Naive thymus-derived CD4-positive, alpha-beta T cell (primary cell): Measurements from ENCODE around the gene TMEM247. TPM values are rescaled to one million over a fixed set of nuclear protein-coding genes. Genes with fewer than 3 reads are reported as not detected.

Experiments used
- ATAC-seq: fragments of 150-1000 bp; cut with Tn5 transposase; 2 replicates; pipeline ENCODE4 v1.10.0; 2021; ENCODE audit warnings: mild to moderate bottlenecking, moderate library complexity
- CTCF ChIA-PET: fragments of 350-600 bp; sonication (Branson Sonifier 250); formaldehyde crosslinking; loops from one replicate; lab custom pipeline; 2021; ENCODE audit warnings: antibody characterized with exemption; lab: Charles Lee
- POLR2A ChIA-PET: fragments of 350-600 bp; sonication (Branson Sonifier 250); formaldehyde crosslinking; loops from one replicate; lab custom pipeline; 2021; ENCODE audit warnings: antibody characterized with exemption, inconsistent platforms; lab: Charles Lee
- DNase-seq, 9 donors: peaks; one replicate each; pipeline versions ENCODE4 v3.0.0 to v3.0.0-alpha.2; 2020 to 2022; ENCODE audit warnings: mixed read lengths in 1 of 9
- H3K27ac ChIP-seq: one replicate; pipeline ENCODE4 v1.7.0; 2013; ENCODE audit warnings: mild to moderate bottlenecking, low read depth, low read length, moderate library complexity
- H3K27me3 ChIP-seq, 2 donors: one replicate each; pipeline ENCODE4 v1.7.0; 2013; ENCODE audit warnings: low read length in 2 of 2, mild to moderate bottlenecking in 2 of 2, moderate library complexity in 2 of 2; ENCODE audit not compliant: control insufficient read depth in 2 of 2, insufficient read depth in 2 of 2
- H3K36me3 ChIP-seq, 3 experiments: 1 replicate in 2 of 3; 2 replicates in 1 of 3; pipeline ENCODE4 v1.7.0; 2013; ENCODE audit warnings: low read length in 3 of 3, mild to moderate bottlenecking in 3 of 3, moderate library complexity in 1 of 3; ENCODE audit not compliant: insufficient read depth in 3 of 3, control insufficient read depth in 2 of 3
- H3K4me1 ChIP-seq, 2 donors: one replicate each; pipeline ENCODE4 v1.7.0; 2013; ENCODE audit warnings: low read length in 2 of 2, mild to moderate bottlenecking in 2 of 2, moderate library complexity in 1 of 2; ENCODE audit not compliant: control insufficient read depth in 2 of 2, insufficient read depth in 2 of 2
- H3K4me3 ChIP-seq: 2 replicates; pipeline ENCODE4 v1.7.0; 2013; ENCODE audit warnings: mild to moderate bottlenecking, low read length
- H3K9me3 ChIP-seq, 3 experiments: 1 replicate in 2 of 3; 2 replicates in 1 of 3; pipeline ENCODE4 v1.7.0; 2013; ENCODE audit warnings: low read length in 3 of 3; ENCODE audit not compliant: control insufficient read depth in 2 of 3
- H3K27ac Mint-ChIP-seq, 9 donors: one replicate each; pipeline ENCODE4 v1.8.0; 2020 to 2022; ENCODE audit warnings: mixed read lengths in 9 of 9, mild to moderate bottlenecking in 8 of 9, moderate library complexity in 5 of 9, inconsistent platforms in 2 of 9
- H3K27me3 Mint-ChIP-seq, 5 donors: one replicate each; pipeline ENCODE4 v1.8.0; 2021 to 2022; ENCODE audit warnings: mixed read lengths in 5 of 5, mild to moderate bottlenecking in 1 of 5
- H3K36me3 Mint-ChIP-seq, 5 donors: one replicate each; pipeline ENCODE4 v1.8.0; 2020 to 2022; ENCODE audit warnings: mixed read lengths in 5 of 5, mild to moderate bottlenecking in 3 of 5, inconsistent platforms in 1 of 5
- H3K4me1 Mint-ChIP-seq, 7 donors: one replicate each; pipeline ENCODE4 v1.8.0; 2020 to 2022; ENCODE audit warnings: mixed read lengths in 7 of 7, mild to moderate bottlenecking in 3 of 7, inconsistent platforms in 1 of 7
- H3K4me3 Mint-ChIP-seq, 10 donors: one replicate each; pipeline ENCODE4 v1.8.0; 2020 to 2022; ENCODE audit warnings: mild to moderate bottlenecking in 10 of 10, mixed read lengths in 10 of 10, moderate library complexity in 6 of 10, inconsistent platforms in 2 of 10
- H3K9me3 Mint-ChIP-seq, 11 donors: one replicate each; pipeline ENCODE4 v1.8.0; 2020 to 2022; ENCODE audit warnings: mixed read lengths in 11 of 11, mild to moderate bottlenecking in 4 of 11, inconsistent platforms in 1 of 11, moderate library complexity in 1 of 11
- intact Hi-C, 2 donors: fragments of 100-400 bp; cut with micrococcal nuclease; formaldehyde crosslinking; loops; one replicate each; pipeline ENCODE4 v1.15.1; 2023
- polyA plus RNA-seq, 2 donors: library from polyadenylated mRNA; unstranded; fragments of 300-500 nt; fragmentation: Illumina TruSeq; gene quantifications; one replicate each; pipeline ENCODE4 v1.2.3, GENCODE V29; 2021
- total RNA-seq, 6 experiments: library from RNA in 5 of 6; stranded (reverse) in 5 of 6; gene quantifications; 1 replicate in 5 of 6; 2 replicates in 1 of 6; pipeline ENCODE4 v1.2.3 and lab custom pipeline; 2021 to 2026

The TMEM247 gene
- total and polyA plus RNA-seq, 7 experiments from 2014 or later = not detected

- H3K4me3 ChIP-seq = no peak overlapping the region
- ATAC-seq = no peak
- Mint-ChIP-seq H3K27me3 (no peaks in the 10 kb centered on the region), H3K27ac (no peak overlapping the region), H3K9me3 (peaks cover 0 to 5% (median 0%) of the 10 kb centered on the region in 11 donors), H3K4me1 (peaks cover under 1 to 6% (median 2%) of the 10 kb centered on the region in 7 donors), H3K36me3 (peaks cover 2 to 55% (median 30%) of the 10 kb centered on the region in 5 donors), H3K4me3 (no peak overlapping the region)
- ChIA-PET CTCF (interaction anchor here (1.7 kb wide), 1 partner anchor 12 kb away, joined by 3 read pairs; no protein-coding TSS in a partner anchor), POLR2A (no interaction called here)
- DNase-seq = no peak
- no peaks in the 10 kb centered on the region for H3K27me3 ChIP-seq
- H3K27ac ChIP-seq = no peak overlapping the region
- H3K36me3 ChIP-seq = no peaks in the 10 kb centered on the region
- intact Hi-C loops = no loop called here
- H3K4me1 ChIP-seq = peaks cover under 1 to 1% of the 10 kb centered on the region in 2 donors
- no peaks in the 10 kb centered on the region for H3K9me3 ChIP-seq
Observed at GRCh38 chr2:46528880-46529279, 49.5 kb downstream of the TMEM247 start.

GRCh38 chr2:46530639-46531038 is 51.3 kb downstream of the TMEM247 start:
- no peaks in the 10 kb centered on the region for H3K27me3 Mint-ChIP-seq
- no peaks in the 10 kb centered on the region for H3K9me3 ChIP-seq
- H3K4me1 Mint-ChIP-seq = peaks cover 15 to 20% (median 18%) of the 10 kb centered on the region in 7 donors
- no peaks in the 10 kb centered on the region for H3K27me3 ChIP-seq
- no peaks in the 10 kb centered on the region for H3K9me3 Mint-ChIP-seq
- no peak overlapping the region for H3K27ac ChIP-seq
- peaks cover 7 to 56% (median 31%) of the 10 kb centered on the region in 5 donors for H3K36me3 Mint-ChIP-seq
- no peak overlapping the region for H3K4me3 Mint-ChIP-seq
- no peaks in the 10 kb centered on the region for H3K36me3 ChIP-seq
- no peak overlapping the region for H3K4me3 ChIP-seq
- ATAC-seq (no peak), DNase-seq (no peak)
- CTCF ChIA-PET = interaction anchor here (0.6 kb wide), 1 partner anchor 165 kb away, joined by 3 read pairs; no protein-coding TSS in a partner anchor
- peaks cover 17% of the 10 kb centered on the region in 2 donors for H3K4me1 ChIP-seq
- H3K27ac Mint-ChIP-seq = no peak overlapping the region
- POLR2A ChIA-PET = no interaction called here
- intact Hi-C loops = no loop called here

- H3K4me1 ChIP-seq = peaks cover 20 to 28% of the 10 kb centered on the region in 2 donors
- no peak overlapping the region for H3K27ac Mint-ChIP-seq
- H3K4me3 ChIP-seq = no peak overlapping the region
- DNase-seq = no peak
- ATAC-seq = no peak
- no peaks in the 10 kb centered on the region for H3K9me3 Mint-ChIP-seq
- peaks cover 24 to 29% (median 26%) of the 10 kb centered on the region in 7 donors for H3K4me1 Mint-ChIP-seq
- H3K27ac ChIP-seq = no peak overlapping the region
- peaks cover 3 to 54% (median 28%) of the 10 kb centered on the region in 5 donors for H3K36me3 Mint-ChIP-seq
- H3K9me3 ChIP-seq = no peaks in the 10 kb centered on the region
- ChIA-PET POLR2A (no interaction called here), CTCF (interaction anchor here (0.6 to 0.7 kb wide), 2 partner anchors 61 to 1581 kb away, joined by 3 read pairs; no protein-coding TSS in a partner anchor)
- intact Hi-C loops = no loop called here
- H3K4me3 Mint-ChIP-seq = no peak overlapping the region
- H3K36me3 ChIP-seq = no peaks in the 10 kb centered on the region
- no peaks in the 10 kb centered on the region for H3K27me3 Mint-ChIP-seq
- no peaks in the 10 kb centered on the region for H3K27me3 ChIP-seq
Observed at GRCh38 chr2:46531863-46532262, 52.5 kb downstream of the TMEM247 start.

Other genes starting within 250 kb of the TMEM247 start
- 10 to 100 TPM in 2 of 5 experiments, 1 to 10 TPM in 3; 1.6 to 17.0 (median 6.4) TPM for gene EPAS1, start 182.2 kb upstream of the TMEM247 start, total RNA-seq
- under 1 TPM in 1 of 2 donors, not detected in 1; 0.18 TPM for gene EPAS1, start 182.2 kb upstream of the TMEM247 start, polyA plus RNA-seq
- 10 to 100 TPM in 4 of 5 experiments, 1 to 10 TPM in 1; 7.1 to 73.1 (median 27.0) TPM for gene RHOQ, start 62.9 kb downstream of the TMEM247 start, total RNA-seq
- gene RHOQ, start 62.9 kb downstream of the TMEM247 start, polyA plus RNA-seq = under 1 TPM; 0.35 to 0.89 TPM
- 10 to 100 TPM in 3 of 5 experiments, 1 to 10 TPM in 2; 6.4 to 34.1 (median 15.2) TPM for gene ATP6V1E2, start 63.0 kb downstream of the TMEM247 start, total RNA-seq
- gene ATP6V1E2, start 63.0 kb downstream of the TMEM247 start, polyA plus RNA-seq = 10 to 100 TPM in 1 of 2 donors, 1 to 10 TPM in 1; 8.5 to 10.6 TPM
- gene PIGF, start 137.5 kb downstream of the TMEM247 start, total RNA-seq = 10 to 100 TPM; 13.1 to 32.3 (median 21.6) TPM
- 10 to 100 TPM; 13.1 to 17.8 TPM for gene PIGF, start 137.5 kb downstream of the TMEM247 start, polyA plus RNA-seq
- 10 to 100 TPM; 12.7 to 24.7 (median 15.7) TPM for gene CRIPT, start 137.7 kb downstream of the TMEM247 start, total RNA-seq
- 1 to 10 TPM; 7.5 to 8.9 TPM for gene CRIPT, start 137.7 kb downstream of the TMEM247 start, polyA plus RNA-seq
- gene SOCS5, start 219.7 kb downstream of the TMEM247 start, total RNA-seq = 10 to 100 TPM in 3 of 5 experiments, 1 to 10 TPM in 2; 6.2 to 14.5 (median 11.6) TPM
- 1 to 10 TPM; 4.1 to 4.2 TPM for gene SOCS5, start 219.7 kb downstream of the TMEM247 start, polyA plus RNA-seq